B cell (primary cell): ENCODE results near the gene FAM118B. TPM values are rescaled to one million over a fixed set of nuclear protein-coding genes. Genes with fewer than 3 reads are reported as not detected.

Experiments used
- ATAC-seq: fragments of 200-7000 bp; cut with Tn5 transposase; one replicate; pipeline ENCODE4 v1.10.0; 2021; ENCODE audit warnings: low read depth, mild to moderate bottlenecking, moderate number of reproducible peaks, moderate library complexity
- CTCF ChIA-PET: fragments of 350-600 bp; sonication (Branson Sonifier 250); formaldehyde crosslinking; loops from one replicate; lab custom pipeline; 2021; ENCODE audit warnings: antibody characterized with exemption, inconsistent platforms; lab: Charles Lee
- POLR2A ChIA-PET: fragments of 350-600 bp; sonication (Branson Sonifier 250); formaldehyde crosslinking; loops from one replicate; lab custom pipeline; 2021; ENCODE audit warnings: antibody characterized with exemption; lab: Charles Lee
- DNase-seq: peaks from one replicate; pipeline ENCODE4 v3.0.0; 2013
- H2AFZ ChIP-seq: 2 replicates; pipeline ENCODE4 v1.6.1; 2012; ENCODE audit warnings: mild to moderate bottlenecking, low read depth, low read length; ENCODE audit not compliant: insufficient read depth, poor library complexity, severe bottlenecking
- H3K27ac ChIP-seq, 2 donors: 1 replicate in 1 of 2; 2 replicates in 1 of 2; pipeline ENCODE4 v1.5.1; 2012 to 2013; ENCODE audit warnings: low read length in 2 of 2, mild to moderate bottlenecking in 2 of 2, moderate library complexity in 1 of 2
- H3K27me3 ChIP-seq, 4 experiments: fragments of 200-600 bp in 1 of 4; sonication (generic) in 1 of 4; replicated peaks in 1 of 4; 1 replicate in 2 of 4; 2 replicates in 2 of 4; pipeline versions ENCODE4 v1.6.1 to v1.7.0; 2013 to 2016; ENCODE audit warnings: low read length in 3 of 4, mild to moderate bottlenecking in 2 of 4, mixed read lengths in 1 of 4, moderate library complexity in 1 of 4; ENCODE audit not compliant: insufficient read depth in 4 of 4, control insufficient read depth in 3 of 4; ENCODE audit errors: control extremely low read depth in 1 of 4
- H3K36me3 ChIP-seq, 2 experiments: replicated peaks in 1 of 2; 1 replicate in 1 of 2; 2 replicates in 1 of 2; pipeline versions ENCODE4 v1.6.1 to v1.7.1; 2013; ENCODE audit warnings: low read length in 1 of 2; ENCODE audit not compliant: insufficient read depth in 2 of 2, control insufficient read depth in 1 of 2; ENCODE audit errors: control extremely low read depth in 1 of 2, extremely low read depth in 1 of 2
- H3K4me1 ChIP-seq, 2 donors: fragments of 200-600 bp in 1 of 2; sonication (generic) in 1 of 2; 1 replicate in 1 of 2; 2 replicates in 1 of 2; pipeline versions ENCODE4 v1.5.1 to v1.6.1; 2013 to 2017; ENCODE audit warnings: low read length in 2 of 2; ENCODE audit not compliant: control insufficient read depth in 2 of 2, insufficient read depth in 2 of 2
- H3K4me2 ChIP-seq: replicated peaks from 2 replicates; pipeline ENCODE3; 2012; ENCODE audit warnings: mild to moderate bottlenecking, low read depth, low read length; ENCODE audit not compliant: poor library complexity, severe bottlenecking
- H3K4me3 ChIP-seq, 5 experiments: fragments of 200-600 bp in 1 of 5; sonication (generic) in 1 of 5; 1 replicate in 3 of 5; 2 replicates in 2 of 5; pipeline versions ENCODE4 v1.5.1 to v1.7.0; 2011 to 2016; ENCODE audit warnings: low read length in 4 of 5, mild to moderate bottlenecking in 4 of 5, low read depth in 2 of 5, control low read depth in 1 of 5, moderate library complexity in 1 of 5; ENCODE audit not compliant: insufficient read depth in 1 of 5; ENCODE audit errors: control extremely low read depth in 1 of 5, extremely low read depth in 1 of 5
- H3K79me2 ChIP-seq: fragments of 200-600 bp; sonication (generic); one replicate; pipeline ENCODE4 v1.6.0; 2016; ENCODE audit warnings: low read length; ENCODE audit not compliant: control insufficient read depth, insufficient read depth
- H3K9ac ChIP-seq: fragments of 200-600 bp; sonication (generic); 2 replicates; pipeline ENCODE4 v1.6.1; 2017; ENCODE audit warnings: mild to moderate bottlenecking, low read length, moderate library complexity
- H3K9me3 ChIP-seq, 3 donors: one replicate each; pipeline versions ENCODE4 v1.6.1 to v1.7.1; 2013; ENCODE audit warnings: low read length in 2 of 3; ENCODE audit not compliant: control insufficient read depth in 2 of 3, insufficient read depth in 1 of 3; ENCODE audit errors: control extremely low read depth in 1 of 3
- H4K20me1 ChIP-seq: 2 replicates; pipeline ENCODE4 v1.6.0; 2012; ENCODE audit warnings: mild to moderate bottlenecking, low read length; ENCODE audit not compliant: insufficient read depth, control insufficient read depth, poor library complexity, severe bottlenecking
- H3K27ac Mint-ChIP-seq: one replicate; pipeline ENCODE4 v1.8.0; 2021; ENCODE audit warnings: mixed read lengths
- H3K27me3 Mint-ChIP-seq: one replicate; pipeline ENCODE4 v1.8.0; 2021; ENCODE audit warnings: mixed read lengths
- H3K4me1 Mint-ChIP-seq: one replicate; pipeline ENCODE4 v1.8.0; 2021; ENCODE audit warnings: mixed read lengths
- H3K4me3 Mint-ChIP-seq: one replicate; pipeline ENCODE4 v1.8.0; 2021; ENCODE audit warnings: mixed read lengths
- H3K9me3 Mint-ChIP-seq: one replicate; pipeline ENCODE4 v1.8.0; 2022; ENCODE audit warnings: mixed read lengths; ENCODE audit not compliant: insufficient read depth
- EZH2 ChIP-seq: IDR thresholded peaks from 2 replicates; pipeline ENCODE4 v1.6.1; 2012; ENCODE audit warnings: borderline replicate concordance, low read depth, mild to moderate bottlenecking, moderate library complexity, low read length; ENCODE audit not compliant: insufficient read depth, poor library complexity, severe bottlenecking
- WGBS: methylation state at CpG from one replicate; pipeline ENCODE4 v1.1.5; 2013; ENCODE audit warnings: missing lambda C conversion rate; ENCODE audit not compliant: insufficient coverage; 5-methylcytosine and 5-hydroxymethylcytosine counted together
- intact Hi-C: fragments of 100-400 bp; cut with micrococcal nuclease; formaldehyde crosslinking; loops from one replicate; pipeline ENCODE4 v1.10.0; 2022
- polyA plus RNA-seq: library from polyadenylated mRNA; depleted of rRNA; stranded (reverse); fragments of >200 nt; gene quantifications from 2 replicates; pipeline ENCODE4 v1.2.3, GENCODE V29; 2012
- total RNA-seq, 2 donors: library from RNA; stranded (reverse); fragments of 120-200 nt in 1 of 2; gene quantifications; 1 replicate in 1 of 2; 2 replicates in 1 of 2; pipeline versions ENCODE4 v1.2.3 to v1.2.4, GENCODE V29; 2013 to 2022
- TF ChIP-seq, protein P1 (sequence below): fragments of 200-600 bp; IDR thresholded peaks from one replicate; pipeline ENCODE4 v1.8.0; 2022; ENCODE audit warnings: antibody characterized with exemption, mild to moderate bottlenecking

Gene FAM118B
- total and polyA plus RNA-seq, 2 donors (not counting 1 experiment from before 2014, with no cell fraction given), result 7.3 to 14.1 TPM

- DNase-seq (no peak), ATAC-seq (no peak)
- no peak overlapping the region for H3K4me2 ChIP-seq
- H3K4me3 ChIP-seq, result no peak overlapping the region
- H3K36me3 ChIP-seq, result peaks cover 7 to 9% of the 10 kb centered on the region in 2 experiments
- TF ChIP-seq, protein P1, sequence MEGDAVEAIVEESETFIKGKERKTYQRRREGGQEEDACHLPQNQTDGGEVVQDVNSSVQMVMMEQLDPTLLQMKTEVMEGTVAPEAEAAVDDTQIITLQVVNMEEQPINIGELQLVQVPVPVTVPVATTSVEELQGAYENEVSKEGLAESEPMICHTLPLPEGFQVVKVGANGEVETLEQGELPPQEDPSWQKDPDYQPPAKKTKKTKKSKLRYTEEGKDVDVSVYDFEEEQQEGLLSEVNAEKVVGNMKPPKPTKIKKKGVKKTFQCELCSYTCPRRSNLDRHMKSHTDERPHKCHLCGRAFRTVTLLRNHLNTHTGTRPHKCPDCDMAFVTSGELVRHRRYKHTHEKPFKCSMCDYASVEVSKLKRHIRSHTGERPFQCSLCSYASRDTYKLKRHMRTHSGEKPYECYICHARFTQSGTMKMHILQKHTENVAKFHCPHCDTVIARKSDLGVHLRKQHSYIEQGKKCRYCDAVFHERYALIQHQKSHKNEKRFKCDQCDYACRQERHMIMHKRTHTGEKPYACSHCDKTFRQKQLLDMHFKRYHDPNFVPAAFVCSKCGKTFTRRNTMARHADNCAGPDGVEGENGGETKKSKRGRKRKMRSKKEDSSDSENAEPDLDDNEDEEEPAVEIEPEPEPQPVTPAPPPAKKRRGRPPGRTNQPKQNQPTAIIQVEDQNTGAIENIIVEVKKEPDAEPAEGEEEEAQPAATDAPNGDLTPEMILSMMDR, result no peak
- no peak for TF ChIP-seq EZH2
- H4K20me1 ChIP-seq, result no peaks in the 10 kb centered on the region
- no peak overlapping the region for H3K27ac ChIP-seq
- no peak overlapping the region for H3K9ac ChIP-seq
- Mint-ChIP-seq H3K27me3 (no peaks in the 10 kb centered on the region), H3K4me3 (no peak overlapping the region), H3K4me1 (peaks cover 2% of the 10 kb centered on the region), H3K9me3 (no peaks in the 10 kb centered on the region), H3K27ac (no peak overlapping the region)
- intact Hi-C loops, result no loop called here
- no peaks in the 10 kb centered on the region for H3K79me2 ChIP-seq
- no peaks in the 10 kb centered on the region for H3K4me1 ChIP-seq
- H3K27me3 ChIP-seq, result no peaks in the 10 kb centered on the region
- peaks cover 0 to 12% (median 0%) of the 10 kb centered on the region in 3 donors for H3K9me3 ChIP-seq
- H2AFZ ChIP-seq, result no peak overlapping the region
- CTCF ChIA-PET, result no interaction called here
- WGBS, result 0% methylated on average over 1 of the region's 3 CpGs
- POLR2A ChIA-PET, result no interaction called here
These were observed 18.4 kb downstream of the FAM118B start for GRCh38 chr11:126229858-126230540.

- no peaks in the 10 kb centered on the region for H3K27me3 Mint-ChIP-seq
- no peak overlapping the region for H3K4me3 ChIP-seq
- H3K4me3 Mint-ChIP-seq, result no peak overlapping the region
- H3K4me1 Mint-ChIP-seq, result peaks cover 2% of the 10 kb centered on the region
- H3K9me3 ChIP-seq, result no peaks in the 10 kb centered on the region
- ChIA-PET CTCF (no interaction called here), POLR2A (no interaction called here)
- no peak overlapping the region for H3K27ac ChIP-seq
- no peaks in the 10 kb centered on the region for H3K79me2 ChIP-seq
- no peak for TF ChIP-seq EZH2
- TF ChIP-seq, protein P1, result no peak
- H3K27ac Mint-ChIP-seq, result no peak overlapping the region
- peaks cover 11 to 14% of the 10 kb centered on the region in 2 experiments for H3K36me3 ChIP-seq
- WGBS, result 95% methylated on average over 4 of the region's 6 CpGs
- no peaks in the 10 kb centered on the region for H4K20me1 ChIP-seq
- intact Hi-C loops, result no loop called here
- H2AFZ ChIP-seq, result no peak overlapping the region
- no peaks in the 10 kb centered on the region for H3K9me3 Mint-ChIP-seq
- H3K4me2 ChIP-seq, result no peak overlapping the region
- no peaks in the 10 kb centered on the region for H3K4me1 ChIP-seq
- no peak for DNase-seq
- H3K27me3 ChIP-seq, result no peaks in the 10 kb centered on the region
- ATAC-seq, result no peak
- no peak overlapping the region for H3K9ac ChIP-seq
These were observed 20.3 kb downstream of the FAM118B start for GRCh38 chr11:126231725-126232459.
